GM12878 (cell line): Measurements from ENCODE around the gene CYP3A7. TPM values are rescaled to one million over a fixed set of nuclear protein-coding genes. Genes with fewer than 3 reads are reported as not detected.
"Not testable (repeated sequence)": the region's sequence is repeated elsewhere in the genome, so short reads cannot be mapped to it uniquely, and the experiment has no call there.

Experiments used
- ATAC-seq: fragments of 200-7000 bp; cut with Tn5 transposase; 3 replicates; pipeline ENCODE4 v1.9.1; 2020; ENCODE audit warnings: mild to moderate bottlenecking, moderate library complexity
- BruUV-seq: library from RNA; stranded (reverse); fragments of 400-500 nt; replicated peaks from 2 replicates; lab custom pipeline; 2021; lab: Mats Ljungman, UMichigan
- CTCF ChIA-PET: fragments of 300-600 bp; sonication (Branson Sonifier 250); formaldehyde crosslinking; extraction: SDS; loops from one replicate; lab custom pipeline; 2021; ENCODE audit warnings: inconsistent platforms; lab: Yijun Ruan, JAX
- POLR2A ChIA-PET: fragments of 350-600 bp; formaldehyde crosslinking; extraction: SDS; loops from one replicate; lab custom pipeline; 2021; ENCODE audit warnings: inconsistent platforms; lab: Charles Lee
- RAD21 ChIA-PET: fragments of 300-600 bp; sonication (Branson Sonifier 250); formaldehyde crosslinking; loops from one replicate; lab custom pipeline; 2023; ENCODE audit warnings: antibody characterized with exemption; ENCODE audit not compliant: unreplicated experiment; lab: Charles Lee
- SMC1A ChIA-PET: fragments of 300-600 bp; sonication (Branson Sonifier 250); formaldehyde crosslinking; loops from one replicate; lab custom pipeline; 2023; ENCODE audit not compliant: unreplicated experiment, uncharacterized antibody; lab: Charles Lee
- DNase-seq: peaks from one replicate; pipeline ENCODE4 v3.0.0-alpha.2; 2011; ENCODE audit warnings: low read depth, low spot score
- FAIRE-seq: peaks from 3 replicates; lab custom pipeline; 2011; peaks lifted over from hg19 to GRCh38; lab: Jason Lieb, UNC
- H2AFZ ChIP-seq: 2 replicates; pipeline ENCODE4 v1.6.0; 2011; ENCODE audit warnings: low read depth, low read length, control low read depth; ENCODE audit not compliant: control insufficient read depth
- H3K27ac ChIP-seq: 2 replicates; pipeline ENCODE4 v1.5.1; 2011; ENCODE audit warnings: control low read depth; ENCODE audit not compliant: control insufficient read depth, insufficient read depth
- H3K27me3 ChIP-seq, 2 experiments: replicated peaks in 1 of 2; 2 replicates each; pipeline versions ENCODE4 v1.6.0 to v1.6.1; 2011; ENCODE audit warnings: low read length in 1 of 2; ENCODE audit not compliant: control insufficient read depth in 2 of 2, insufficient read depth in 2 of 2
- H3K36me3 ChIP-seq, 2 experiments: 2 replicates each; pipeline ENCODE4 v1.5.1; 2011; ENCODE audit warnings: low read length in 1 of 2; ENCODE audit not compliant: control insufficient read depth in 2 of 2, insufficient read depth in 2 of 2
- H3K4me1 ChIP-seq: 2 replicates; pipeline ENCODE4 v1.6.1; 2011; ENCODE audit warnings: mild to moderate bottlenecking, low read length, moderate library complexity, mixed read lengths; ENCODE audit not compliant: control insufficient read depth, insufficient read depth
- H3K4me2 ChIP-seq: 2 replicates; pipeline ENCODE4 v1.6.0; 2011; ENCODE audit warnings: control low read depth; ENCODE audit not compliant: control insufficient read depth, insufficient read depth
- H3K4me3 ChIP-seq: fragments of 200-600 bp; sonication (generic); 2 replicates; pipeline ENCODE4 v1.5.1; 2016
- H3K79me2 ChIP-seq: 2 replicates; pipeline ENCODE4 v1.6.0; 2011; ENCODE audit warnings: low read length; ENCODE audit not compliant: control insufficient read depth, insufficient read depth
- H3K9ac ChIP-seq: 2 replicates; pipeline ENCODE4 v1.8.0; 2011; ENCODE audit warnings: low read length, control low read depth, mixed read lengths; ENCODE audit not compliant: control insufficient read depth, insufficient read depth
- H3K9me3 ChIP-seq: replicated peaks from 3 replicates; pipeline ENCODE4 v1.5.1; 2011; ENCODE audit warnings: mild to moderate bottlenecking, low read length; ENCODE audit not compliant: control insufficient read depth, insufficient read depth
- H4K20me1 ChIP-seq: 2 replicates; pipeline ENCODE4 v1.6.0; 2011; ENCODE audit not compliant: control insufficient read depth, insufficient read depth
- BCL11A ChIP-seq: IDR thresholded peaks from 2 replicates; pipeline ENCODE4 v1.6.1; 2011; ENCODE audit warnings: low read depth, low read length
- BRCA1 ChIP-seq: IDR thresholded peaks from 2 replicates; pipeline ENCODE4 v1.6.1; 2011; ENCODE audit warnings: low read depth, low read length, improper control_type of control experiment
- CBX5 ChIP-seq: sonication (generic); IDR thresholded peaks from 2 replicates; pipeline ENCODE4 v1.6.1; 2016; ENCODE audit warnings: low read depth, moderate library complexity, mild to moderate bottlenecking, inconsistent platforms
- CEBPZ ChIP-seq: fragments of 150-350 bp; IDR thresholded peaks from 2 replicates; pipeline ENCODE4 v1.6.1; 2016; ENCODE audit warnings: low read depth, low read length
- CHD4 ChIP-seq: fragments of 200-600 bp; sonication (generic); IDR thresholded peaks from 2 replicates; pipeline ENCODE4 v1.6.1; 2016; ENCODE audit warnings: mild to moderate bottlenecking
- CREM ChIP-seq: IDR thresholded peaks from 2 replicates; pipeline ENCODE4 v1.6.1; 2014; ENCODE audit warnings: antibody characterized with exemption, low read depth
- GABPA ChIP-seq: IDR thresholded peaks from 2 replicates; pipeline ENCODE4 v1.6.1; 2014; ENCODE audit warnings: antibody characterized with exemption, low read depth, mild to moderate bottlenecking, inconsistent platforms
- IRF3 ChIP-seq: fragments of 450-650 bp; IDR thresholded peaks from 2 replicates; pipeline ENCODE4 v1.6.1; 2014; ENCODE audit warnings: mild to moderate bottlenecking
- IRF4 ChIP-seq: IDR thresholded peaks from 2 replicates; pipeline ENCODE4 v1.6.1; 2011; ENCODE audit warnings: low read depth, low read length
- NR2C2 ChIP-seq: IDR thresholded peaks from 2 replicates; pipeline ENCODE4 v1.6.1; 2011; ENCODE audit warnings: borderline replicate concordance, low read depth; ENCODE audit not compliant: control insufficient read depth, insufficient read length
- POLR2A ChIP-seq: IDR thresholded peaks from 2 replicates; pipeline ENCODE4 v1.6.1; 2011; ENCODE audit warnings: low read depth, mild to moderate bottlenecking, low read length
- RAD21 ChIP-seq: IDR thresholded peaks from 2 replicates; pipeline ENCODE4 v1.6.1; 2011; ENCODE audit warnings: mild to moderate bottlenecking, low read depth, low read length, moderate library complexity; ENCODE audit not compliant: insufficient read depth
- SIX5 ChIP-seq: IDR thresholded peaks from 2 replicates; pipeline ENCODE4 v1.6.1; 2011; ENCODE audit warnings: mild to moderate bottlenecking, low read depth, low read length, moderate library complexity; ENCODE audit not compliant: severe bottlenecking
- SP1 ChIP-seq: IDR thresholded peaks from one replicate; pipeline ENCODE4 v1.6.1; 2011; ENCODE audit warnings: low read depth, low read length
- TARDBP ChIP-seq: IDR thresholded peaks from 2 replicates; pipeline ENCODE4 v1.6.1; 2016; ENCODE audit warnings: borderline replicate concordance
- WGBS: methylation state at CpG from one replicate; pipeline ENCODE4 v1.1.6; 2016; ENCODE audit warnings: low lambda C conversion rate; ENCODE audit not compliant: insufficient replicate concordance, insufficient coverage; ENCODE audit errors: missing lambda C conversion rate; 5-methylcytosine and 5-hydroxymethylcytosine counted together
- in situ Hi-C: fragments of 300-500 bp; cut with MboI; formaldehyde crosslinking; loops from 9 replicates; pipeline ENCODE4 v1.14.3; 2018; ENCODE audit warnings: mixed read lengths
- intact Hi-C: fragments of 100-400 bp; cut with micrococcal nuclease; formaldehyde crosslinking; loops from one replicate; pipeline ENCODE4 v1.14.2; 2022; ENCODE audit not compliant: unreplicated experiment
- polyA plus RNA-seq, 11 experiments: library from polyadenylated mRNA; depleted of rRNA in 4 of 11; unstranded in 6 of 11; stranded (reverse) in 5 of 11; fragments of >200 nt; fragmentation: Nextera tagmentation in 4 of 11; fragmentation: Illumina TruSeq in 1 of 11; extraction: Ambion mirVana in 4 of 11; extraction: Trizol in 1 of 11; gene quantifications; 1 replicate in 1 of 11; 2 replicates in 10 of 11; pipeline versions ENCODE4 v1.2.1 to v1.2.3, GENCODE V29; 2011 to 2016; ENCODE audit warnings: inconsistent platforms in 2 of 11, missing spikeins in 2 of 11, low read depth in 1 of 11
- total RNA-seq, 4 experiments: library from RNA; depleted of rRNA in 3 of 4; stranded (reverse); fragments of >200 nt in 3 of 4; fragmentation: Illumina TruSeq in 1 of 4; extraction: Trizol in 1 of 4; gene quantifications; 2 replicates each; pipeline versions ENCODE4 v1.2.1 to v1.2.3, GENCODE V29; 2013 to 2021

The CYP3A7 gene
- total and polyA plus RNA-seq, 10 of the 15 experiments (the other 5 are each of a cell fraction or from before 2014, with no cell fraction given) = 0.05 to 0.11 (median 0.06) TPM; not detected in 7

DNA sequence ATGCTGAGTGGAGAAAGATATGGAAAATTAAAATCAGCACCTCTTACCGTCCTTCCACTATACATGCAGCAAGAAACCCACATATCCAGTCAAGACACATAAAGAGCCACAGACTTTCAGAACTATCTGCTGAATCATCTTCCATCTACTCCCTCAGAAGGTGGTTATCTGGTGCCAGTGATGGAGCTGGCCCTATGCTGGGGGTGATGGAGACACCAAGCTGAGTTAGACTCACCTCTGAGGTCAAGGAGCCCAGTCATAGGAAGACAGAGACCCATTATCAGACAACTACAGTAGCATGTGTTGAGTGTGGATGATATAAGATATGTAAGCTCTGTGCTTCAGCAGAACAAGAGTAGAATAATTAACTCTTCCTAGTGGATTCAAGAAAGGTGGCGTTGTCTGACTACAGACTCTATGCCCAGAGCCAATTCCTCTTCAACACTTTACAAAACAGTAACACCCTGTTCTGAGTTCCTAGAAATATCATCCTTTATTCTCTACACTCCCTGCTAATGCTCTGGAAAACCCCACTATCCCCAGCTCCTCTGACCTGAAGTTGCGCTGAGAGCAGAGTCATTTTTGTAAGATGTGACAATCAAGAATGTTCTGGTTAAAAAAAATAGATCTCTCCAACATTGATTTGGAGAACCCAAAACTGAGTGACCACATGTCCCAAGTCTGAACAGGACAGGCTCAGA lies 69.5 kb downstream of the CYP3A7 start:
- intact Hi-C loops = no loop called here
- POLR2A ChIA-PET = no interaction called here
- H3K4me1 ChIP-seq = no peaks in the 10 kb centered on the region
- H3K4me3 ChIP-seq = no peak overlapping the region
- in situ Hi-C loops = no loop called here
- H3K27ac ChIP-seq = no peak overlapping the region
- no peaks in the 10 kb centered on the region for H3K27me3 ChIP-seq
- TF ChIP-seq SIX5 (no peak), POLR2A (no peak), GABPA (no peak), TARDBP (no peak), BRCA1 (no peak), CBX5 (no peak), SP1 (no peak), IRF3 (no peak), CEBPZ (no peak), BCL11A (no peak), CHD4 (no peak), NR2C2 (no peak), RAD21 (no peak), CREM (no peak), IRF4 (no peak)
- no peak overlapping the region for H2AFZ ChIP-seq
- H3K36me3 ChIP-seq = no peaks in the 10 kb centered on the region; a peak in 2 of 4 replicates
- CTCF ChIA-PET = no interaction called here
- no peaks in the 10 kb centered on the region for H4K20me1 ChIP-seq
- H3K79me2 ChIP-seq = no peaks in the 10 kb centered on the region
- no peak overlapping the region for H3K4me2 ChIP-seq
- no peaks in the 10 kb centered on the region for H3K9me3 ChIP-seq
- 98% methylated on average over 3 of the region's 3 CpGs for WGBS
- DNase-seq (no peak), ATAC-seq (no peak), FAIRE-seq (no peak)
- SMC1A ChIA-PET = no interaction called here
- H3K9ac ChIP-seq = no peak overlapping the region
- BruUV-seq = no TSS peak
- RAD21 ChIA-PET = no interaction called here

DNA sequence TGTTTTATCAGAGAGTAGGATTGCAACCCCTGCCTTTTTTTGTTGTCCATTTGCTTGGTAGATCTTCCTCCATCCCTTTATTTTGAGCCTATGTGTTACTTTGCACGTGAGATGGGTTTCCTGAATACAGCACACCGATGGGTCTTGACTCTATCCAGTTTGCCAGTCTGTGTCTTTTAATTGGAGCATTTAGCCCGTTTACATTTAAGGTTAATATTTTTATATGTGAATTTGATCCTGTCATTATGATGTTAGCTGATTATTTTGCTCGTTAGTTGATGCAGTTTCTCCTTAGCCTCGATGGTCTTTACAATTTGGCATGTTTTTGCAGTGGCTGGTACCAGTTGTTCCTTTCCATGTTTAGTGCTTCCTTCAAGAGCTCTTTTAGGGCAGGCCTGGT lies 77.1 kb downstream of the CYP3A7 start:
- H2AFZ ChIP-seq, RAD21 ChIA-PET: not testable (repeated sequence)

More for the DNA sequence above, 77.1 kb downstream of the CYP3A7 start:
- H3K9ac ChIP-seq, CTCF ChIA-PET, SMC1A ChIA-PET, POLR2A ChIA-PET, DNase-seq, H3K9me3 ChIP-seq, H4K20me1 ChIP-seq, H3K4me2 ChIP-seq, H3K4me3 ChIP-seq, H3K36me3 ChIP-seq, H3K27me3 ChIP-seq, BruUV-seq, intact Hi-C loops, ATAC-seq, H3K79me2 ChIP-seq, in situ Hi-C loops, H3K4me1 ChIP-seq, FAIRE-seq, H3K27ac ChIP-seq: not testable (repeated sequence)
- WGBS = 88% methylated on average over 5 of the region's 5 CpGs
